H1 (cell line): Measurements from ENCODE around the gene OR7E24. TPM values are rescaled to one million over a fixed set of nuclear protein-coding genes. Genes with fewer than 3 reads are reported as not detected.

Experiments
- CTCF ChIA-PET: fragments of 300-600 bp; sonication (Branson Sonifier 250); formaldehyde crosslinking; loops from one replicate; lab custom pipeline; 2021; ENCODE audit not compliant: partially characterized antibody; lab: Charles Lee
- POLR2A ChIA-PET: fragments of 300-600 bp; sonication (Branson Sonifier 250); formaldehyde crosslinking; loops from one replicate; lab custom pipeline; 2021; ENCODE audit warnings: inconsistent platforms; ENCODE audit not compliant: partially characterized antibody; lab: Charles Lee
- DNase-seq, 2 experiments: peaks; one replicate each; pipeline versions ENCODE4 v3.0.0 to v3.0.0-alpha.2; 2010 to 2022; ENCODE audit warnings: low spot score in 2 of 2, low read depth in 1 of 2, mixed read lengths in 1 of 2
- FAIRE-seq: peaks from 2 replicates; lab custom pipeline; 2011; peaks lifted over from hg19 to GRCh38; lab: Jason Lieb, UNC
- H2AFZ ChIP-seq: 2 replicates; pipeline ENCODE4 v1.8.1; 2012; ENCODE audit warnings: low read length, inconsistent platforms
- H2AK5ac ChIP-seq: 2 replicates; pipeline ENCODE4 v1.6.1; 2013; ENCODE audit warnings: low read depth, low read length
- H2BK120ac ChIP-seq: replicated peaks from 2 replicates; pipeline ENCODE3; 2013; ENCODE audit warnings: low read depth, low read length, inconsistent platforms
- H2BK12ac ChIP-seq: 2 replicates; pipeline ENCODE4 v1.6.1; 2013; ENCODE audit warnings: low read depth, low read length
- H2BK15ac ChIP-seq: 2 replicates; pipeline ENCODE4 v1.6.1; 2013; ENCODE audit warnings: low read length
- H2BK20ac ChIP-seq: 2 replicates; pipeline ENCODE4 v1.6.1; 2013; ENCODE audit warnings: low read length
- H2BK5ac ChIP-seq: 2 replicates; pipeline ENCODE4 v1.6.1; 2013; ENCODE audit warnings: low read depth, low read length
- H3K14ac ChIP-seq: 2 replicates; pipeline ENCODE4 v1.6.1; 2013; ENCODE audit warnings: inconsistent platforms; ENCODE audit not compliant: insufficient read length
- H3K18ac ChIP-seq: 2 replicates; pipeline ENCODE4 v1.6.1; 2013; ENCODE audit warnings: low read length; ENCODE audit errors: extremely low read depth
- H3K23ac ChIP-seq: 2 replicates; pipeline ENCODE4 v1.6.1; 2013; ENCODE audit warnings: inconsistent platforms; ENCODE audit not compliant: insufficient read length
- H3K23me2 ChIP-seq: 2 replicates; pipeline ENCODE4 v1.6.1; 2013; ENCODE audit warnings: low read depth, low read length
- H3K27ac ChIP-seq: 2 replicates; pipeline ENCODE4 v1.6.1; 2011; ENCODE audit warnings: low read depth, low read length, inconsistent platforms
- H3K27me3 ChIP-seq, 4 experiments: replicated peaks in 1 of 4; 1 replicate in 1 of 4; 2 replicates in 3 of 4; pipeline versions ENCODE4 v1.6.1 to v1.8.1; 2011 to 2013; ENCODE audit warnings: low read length in 3 of 4, mild to moderate bottlenecking in 3 of 4, inconsistent platforms in 2 of 4, mixed read lengths in 2 of 4, moderate library complexity in 1 of 4; ENCODE audit not compliant: control insufficient read depth in 3 of 4, insufficient read depth in 3 of 4; ENCODE audit errors: extremely low read depth in 1 of 4
- H3K36me3 ChIP-seq, 4 experiments: 2 replicates each; pipeline versions ENCODE4 v1.6.1 to v1.8.1; 2011 to 2013; ENCODE audit warnings: mild to moderate bottlenecking in 4 of 4, low read length in 3 of 4, moderate library complexity in 2 of 4, control low read depth in 1 of 4, inconsistent platforms in 1 of 4; ENCODE audit not compliant: insufficient read depth in 4 of 4, control insufficient read depth in 2 of 4
- H3K4ac ChIP-seq: replicated peaks from 2 replicates; pipeline ENCODE3; 2013; ENCODE audit warnings: low read length, low read depth, mixed read lengths, inconsistent platforms; ENCODE audit not compliant: insufficient read length
- H3K4me1 ChIP-seq, 4 experiments: replicated peaks in 1 of 4; 1 replicate in 1 of 4; 2 replicates in 3 of 4; pipeline versions ENCODE4 v1.6.1 to v1.8.1; 2011 to 2013; ENCODE audit warnings: low read length in 3 of 4, inconsistent platforms in 2 of 4, mixed read lengths in 1 of 4; ENCODE audit not compliant: insufficient read depth in 4 of 4, control insufficient read depth in 3 of 4
- H3K4me2 ChIP-seq, 2 experiments: 2 replicates each; pipeline versions ENCODE4 v1.6.1 to v1.8.1; 2011 to 2013; ENCODE audit warnings: low read depth in 2 of 2, low read length in 2 of 2, control low read depth in 1 of 2, inconsistent platforms in 1 of 2, mild to moderate bottlenecking in 1 of 2; ENCODE audit not compliant: insufficient read depth in 1 of 2
- H3K4me3 ChIP-seq, 4 experiments: fragments of 200-600, 300-600 bp in 1 of 4; sonication (generic), shearing (Covaris generic), sonication (Bioruptor Twin) in 1 of 4; 2 replicates each; pipeline versions ENCODE4 v1.5.1 to v1.8.1; 2011 to 2016; ENCODE audit warnings: low read length in 4 of 4, low read depth in 3 of 4, control low read depth in 2 of 4, inconsistent platforms in 2 of 4, mild to moderate bottlenecking in 2 of 4, mixed read lengths in 1 of 4, moderate library complexity in 1 of 4; ENCODE audit not compliant: insufficient read depth in 2 of 4; ENCODE audit errors: extremely low read depth in 1 of 4
- H3K56ac ChIP-seq: replicated peaks from 2 replicates; pipeline ENCODE3; 2013; ENCODE audit warnings: low read depth, mild to moderate bottlenecking, mixed read lengths, low read length, inconsistent platforms; ENCODE audit not compliant: insufficient read length
- H3K79me1 ChIP-seq: 2 replicates; pipeline ENCODE4 v1.6.1; 2013; ENCODE audit warnings: low read depth, low read length, control low read depth
- H3K79me2 ChIP-seq, 2 experiments: 2 replicates each; pipeline versions ENCODE4 v1.6.1 to v1.8.1; 2012 to 2013; ENCODE audit warnings: low read length in 2 of 2, mild to moderate bottlenecking in 2 of 2, inconsistent platforms in 1 of 2; ENCODE audit not compliant: insufficient read depth in 2 of 2, control insufficient read depth in 1 of 2
- H3K9ac ChIP-seq, 4 experiments: replicated peaks in 1 of 4; 1 replicate in 1 of 4; 2 replicates in 3 of 4; pipeline versions ENCODE4 v1.6.1 to v1.8.1; 2011 to 2013; ENCODE audit warnings: low read depth in 3 of 4, low read length in 3 of 4, control low read depth in 2 of 4, mild to moderate bottlenecking in 2 of 4, moderate library complexity in 2 of 4, inconsistent platforms in 1 of 4; ENCODE audit errors: extremely low read depth in 1 of 4
- H3K9me3 ChIP-seq, 2 experiments: 2 replicates each; pipeline versions ENCODE4 v1.6.1 to v1.8.1; 2012 to 2013; ENCODE audit warnings: mild to moderate bottlenecking in 2 of 2, moderate library complexity in 2 of 2, control low read depth in 1 of 2, inconsistent platforms in 1 of 2, low read depth in 1 of 2, low read length in 1 of 2, mixed read lengths in 1 of 2; ENCODE audit not compliant: insufficient read depth in 2 of 2
- H4K20me1 ChIP-seq, 2 experiments: replicated peaks in 1 of 2; 2 replicates each; pipeline versions ENCODE3 to v1.8.1; 2011 to 2013; ENCODE audit warnings: inconsistent platforms in 2 of 2, low read length in 2 of 2, mild to moderate bottlenecking in 1 of 2; ENCODE audit not compliant: insufficient read depth in 2 of 2, control insufficient read depth in 1 of 2
- H4K5ac ChIP-seq: 2 replicates; pipeline ENCODE4 v1.6.1; 2013; ENCODE audit warnings: low read length, low read depth, mixed read lengths, inconsistent platforms; ENCODE audit not compliant: insufficient read length
- H4K8ac ChIP-seq: 2 replicates; pipeline ENCODE4 v1.8.0; 2013; ENCODE audit warnings: mild to moderate bottlenecking, moderate library complexity, low read length, inconsistent platforms; ENCODE audit not compliant: insufficient read depth; ENCODE audit errors: extremely low read depth
- H4K91ac ChIP-seq: replicated peaks from 2 replicates; pipeline ENCODE3; 2013; ENCODE audit warnings: low read length, mixed read lengths, inconsistent platforms; ENCODE audit not compliant: insufficient read length
- CBX8 ChIP-seq: fragments of 300-800, 300-1000 bp; sonication (generic); IDR thresholded peaks from 2 replicates; pipeline ENCODE4 v1.7.1; 2016; ENCODE audit warnings: low read depth, low read length, borderline replicate concordance
- CEBPB ChIP-seq: IDR thresholded peaks from 2 replicates; pipeline ENCODE4 v1.6.1; 2012; ENCODE audit warnings: low read depth, low read length
- KDM1A ChIP-seq: fragments of 200-600, 300-600 bp; sonication (generic); IDR thresholded peaks from 2 replicates; pipeline ENCODE4 v1.7.1; 2016; ENCODE audit warnings: mild to moderate bottlenecking, low read length, borderline replicate concordance
- KDM4A ChIP-seq: IDR thresholded peaks from one replicate; pipeline ENCODE4 v1.7.1; 2012; ENCODE audit warnings: low read depth, mild to moderate bottlenecking, moderate library complexity, low read length, inconsistent platforms; ENCODE audit not compliant: severe bottlenecking
- MAFK ChIP-seq: IDR thresholded peaks from 2 replicates; pipeline ENCODE4 v1.6.1; 2012; ENCODE audit warnings: low read depth, mild to moderate bottlenecking, improper control_type of control experiment, low read length
- NANOG ChIP-seq: IDR thresholded peaks from 2 replicates; pipeline ENCODE4 v1.6.1; 2011; ENCODE audit warnings: low read length, low read depth, mild to moderate bottlenecking, inconsistent platforms; ENCODE audit not compliant: insufficient read depth, poor library complexity, severe bottlenecking
- NRF1 ChIP-seq: IDR thresholded peaks from 2 replicates; pipeline ENCODE4 v1.6.1; 2011; ENCODE audit warnings: mild to moderate bottlenecking, low read depth, low read length, improper control_type of control experiment
- RFX5 ChIP-seq: IDR thresholded peaks from 2 replicates; pipeline ENCODE4 v1.6.1; 2011; ENCODE audit warnings: low read depth, low read length, improper control_type of control experiment, borderline replicate concordance
- TAF7 ChIP-seq: optimal IDR thresholded peaks from 2 replicates; pipeline ENCODE3; 2011; ENCODE audit warnings: low read depth, mild to moderate bottlenecking, inconsistent platforms, low read length, moderate library complexity, borderline replicate concordance
- USF2 ChIP-seq: IDR thresholded peaks from 2 replicates; pipeline ENCODE4 v1.6.1; 2011; ENCODE audit warnings: low read length, improper control_type of control experiment
- YY1 ChIP-seq: IDR thresholded peaks from 2 replicates; pipeline ENCODE4 v1.6.1; 2011; ENCODE audit warnings: low read depth, mild to moderate bottlenecking, low read length
- ZNF274 ChIP-seq: IDR thresholded peaks from 2 replicates; pipeline ENCODE4 v1.7.0; 2012; ENCODE audit warnings: low read length, borderline replicate concordance; ENCODE audit errors: extremely low read depth
- WGBS, 2 experiments: shearing (Covaris generic) in 1 of 2; methylation state at CpG; one replicate each; pipeline versions ENCODE4 v1.1.6 to v1.1.7; 2013 to 2015; ENCODE audit warnings: low lambda C conversion rate in 2 of 2, mixed read lengths in 2 of 2, inconsistent platforms in 1 of 2, low coverage in 1 of 2, missing lambda C conversion rate in 1 of 2; ENCODE audit not compliant: insufficient replicate concordance in 2 of 2, insufficient coverage in 1 of 2, insufficient read length in 1 of 2; ENCODE audit errors: extremely low coverage in 1 of 2, missing lambda C conversion rate in 1 of 2; 5-methylcytosine and 5-hydroxymethylcytosine counted together
- polyA plus RNA-seq, 7 experiments: library from polyadenylated mRNA; depleted of rRNA in 3 of 7; stranded (reverse) in 5 of 7; unstranded in 2 of 7; fragments of >200 nt in 5 of 7; fragments of 200-250 nt in 2 of 7; gene quantifications; 1 replicate in 5 of 7; 2 replicates in 1 of 7; 4 replicates in 1 of 7; pipeline versions ENCODE4 v1.2.1 to v1.2.3, GENCODE V29; 2011 to 2013; ENCODE audit warnings: missing spikeins in 2 of 7, mixed read lengths in 2 of 7
- total RNA-seq: library from RNA; stranded (reverse); fragmentation: NEBNext Ultra II Directional; extraction: Animal tissue kit (Norgen Biotek cat#: 25700); gene quantifications from 2 replicates; pipeline ENCODE4 v1.2.1, GENCODE V29; 2021
- TF ChIP-seq, protein P1 (sequence below): IDR thresholded peaks from 2 replicates; pipeline ENCODE4 v1.6.1; 2012; ENCODE audit warnings: inconsistent platforms

OR7E24 gene
- total and polyA plus RNA-seq, 2 of the 8 experiments (the other 6 are each of a cell fraction or from before 2014, with no cell fraction given), result not detected

DNA sequence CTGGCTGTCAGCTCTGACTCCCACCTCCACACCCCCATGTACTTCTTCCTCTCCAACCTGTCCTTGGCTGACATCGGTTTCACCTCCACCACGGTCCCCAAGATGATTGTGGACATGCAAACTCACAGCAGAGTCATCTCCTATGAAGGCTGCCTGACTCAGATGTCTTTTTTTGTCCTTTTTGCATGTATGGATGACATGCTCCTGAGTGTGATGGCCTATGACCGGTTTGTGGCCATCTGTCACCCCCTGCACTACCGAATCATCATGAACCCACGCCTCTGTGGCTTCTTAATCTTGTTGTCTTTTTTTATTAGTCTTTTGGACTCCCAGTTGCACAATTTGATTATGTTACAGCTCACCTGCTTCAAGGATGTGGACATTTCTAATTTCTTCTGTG, 506 bp downstream of the OR7E24 start:
- WGBS, 2 experiments, result 86% methylated on average over 5 of the region's 5 CpGs; no CpG with 5 or more reads in 1 of the 2 experiments
- FAIRE-seq, result no peak
- TF ChIP-seq TAF7, result no peak
- TF ChIP-seq, protein P1, sequence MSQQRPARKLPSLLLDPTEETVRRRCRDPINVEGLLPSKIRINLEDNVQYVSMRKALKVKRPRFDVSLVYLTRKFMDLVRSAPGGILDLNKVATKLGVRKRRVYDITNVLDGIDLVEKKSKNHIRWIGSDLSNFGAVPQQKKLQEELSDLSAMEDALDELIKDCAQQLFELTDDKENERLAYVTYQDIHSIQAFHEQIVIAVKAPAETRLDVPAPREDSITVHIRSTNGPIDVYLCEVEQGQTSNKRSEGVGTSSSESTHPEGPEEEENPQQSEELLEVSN, result no peak
- TF ChIP-seq KDM4A, result no peak
- no peak for TF ChIP-seq USF2
- no peak for TF ChIP-seq YY1
- TF ChIP-seq MAFK, result no peak
- no peak for TF ChIP-seq KDM1A
- no peak for TF ChIP-seq NRF1
- TF ChIP-seq NANOG, result no peak
- TF ChIP-seq CEBPB, result no peak
- no peak for TF ChIP-seq RFX5
- TF ChIP-seq ZNF274, result no peak
- TF ChIP-seq CBX8, result no peak

More for the DNA sequence above, 506 bp downstream of the OR7E24 start:
- H4K8ac ChIP-seq, result no peak overlapping the region
- H2BK5ac ChIP-seq, result no peak overlapping the region
- no peak overlapping the region for H3K56ac ChIP-seq
- H3K4me1 ChIP-seq, result no peaks in the 10 kb centered on the region
- no peaks in the 10 kb centered on the region for H3K23me2 ChIP-seq
- H3K4me2 ChIP-seq, result no peak overlapping the region
- H4K91ac ChIP-seq, result no peak overlapping the region
- H3K79me1 ChIP-seq, result no peaks in the 10 kb centered on the region
- H2BK15ac ChIP-seq, result no peak overlapping the region
- H3K9me3 ChIP-seq, result peaks cover 55 to 72% of the 10 kb centered on the region in 2 experiments
- H3K79me2 ChIP-seq, result no peaks in the 10 kb centered on the region
- POLR2A ChIA-PET, result no interaction called here
- no peak overlapping the region for H2BK12ac ChIP-seq
- H3K18ac ChIP-seq, result no peak overlapping the region
- H3K23ac ChIP-seq, result no peak overlapping the region
- no peak overlapping the region for H3K27ac ChIP-seq
- H3K9ac ChIP-seq, result no peak overlapping the region
- H3K27me3 ChIP-seq, result no peaks in the 10 kb centered on the region
- H2BK20ac ChIP-seq, result no peak overlapping the region
- H2AK5ac ChIP-seq, result no peak overlapping the region
- no peaks in the 10 kb centered on the region for H3K36me3 ChIP-seq
- no peak overlapping the region for H3K14ac ChIP-seq
- H4K20me1 ChIP-seq, result no peaks in the 10 kb centered on the region
- no peak overlapping the region for H2AFZ ChIP-seq
- no peak overlapping the region for H3K4ac ChIP-seq
- H2BK120ac ChIP-seq, result no peak overlapping the region
- H3K4me3 ChIP-seq, result no peak overlapping the region
- CTCF ChIA-PET, result no interaction called here
- H4K5ac ChIP-seq, result no peak overlapping the region
- DNase-seq, result no peak
